ENCODE measurements around the gene TNFRSF8.

DNA sequence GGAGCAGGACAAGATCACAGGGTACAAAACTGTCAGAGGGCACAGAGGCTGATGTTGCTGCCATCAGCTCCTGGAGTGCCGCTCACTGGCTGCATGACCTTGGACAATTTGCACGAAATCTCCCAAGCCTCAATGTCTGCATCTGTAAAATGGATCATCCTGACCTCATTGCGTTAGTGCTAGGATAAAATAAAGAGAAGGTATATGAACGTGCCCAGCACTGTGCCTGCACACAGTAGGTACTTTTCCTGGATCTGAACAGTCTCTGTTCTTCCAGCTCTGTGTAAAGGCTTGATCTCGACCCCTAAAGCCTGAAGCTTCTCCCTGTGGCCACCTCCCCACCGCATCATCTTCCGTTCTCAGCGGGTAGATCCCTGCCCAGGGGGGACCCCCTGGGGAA lies 116.6 kb downstream of the TNFRSF8 start:
- TF ChIP-seq, protein P1, sequence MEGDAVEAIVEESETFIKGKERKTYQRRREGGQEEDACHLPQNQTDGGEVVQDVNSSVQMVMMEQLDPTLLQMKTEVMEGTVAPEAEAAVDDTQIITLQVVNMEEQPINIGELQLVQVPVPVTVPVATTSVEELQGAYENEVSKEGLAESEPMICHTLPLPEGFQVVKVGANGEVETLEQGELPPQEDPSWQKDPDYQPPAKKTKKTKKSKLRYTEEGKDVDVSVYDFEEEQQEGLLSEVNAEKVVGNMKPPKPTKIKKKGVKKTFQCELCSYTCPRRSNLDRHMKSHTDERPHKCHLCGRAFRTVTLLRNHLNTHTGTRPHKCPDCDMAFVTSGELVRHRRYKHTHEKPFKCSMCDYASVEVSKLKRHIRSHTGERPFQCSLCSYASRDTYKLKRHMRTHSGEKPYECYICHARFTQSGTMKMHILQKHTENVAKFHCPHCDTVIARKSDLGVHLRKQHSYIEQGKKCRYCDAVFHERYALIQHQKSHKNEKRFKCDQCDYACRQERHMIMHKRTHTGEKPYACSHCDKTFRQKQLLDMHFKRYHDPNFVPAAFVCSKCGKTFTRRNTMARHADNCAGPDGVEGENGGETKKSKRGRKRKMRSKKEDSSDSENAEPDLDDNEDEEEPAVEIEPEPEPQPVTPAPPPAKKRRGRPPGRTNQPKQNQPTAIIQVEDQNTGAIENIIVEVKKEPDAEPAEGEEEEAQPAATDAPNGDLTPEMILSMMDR (IDR thresholded peaks at IDR 0.05), result no peak
- no peak for TF ChIP-seq POLR2A (IDR thresholded peaks at IDR 0.05)

Data from adrenal gland (tissue), 5 donors.